ENCODE data around the gene ARHGAP31.

ARHGAP31 gene

GRCh38 chr3:119395923-119396358 is 101.8 kb downstream of the ARHGAP31 start:
- DNase-seq (ENCODE audit: low read depth), result no peak

- no peak for DNase-seq (ENCODE audit: low read depth)
These were observed 102.7 kb downstream of the ARHGAP31 start for GRCh38 chr3:119396870-119397269.

- DNase-seq (ENCODE audit: low read depth), result no peak
These were observed 106.3 kb downstream of the ARHGAP31 start for GRCh38 chr3:119400466-119400865.

GRCh38 chr3:119401069-119401468 is 106.9 kb downstream of the ARHGAP31 start:
- no peak for DNase-seq (ENCODE audit: low read depth)

- DNase-seq (ENCODE audit: low read depth), result no peak
These were observed 107.6 kb downstream of the ARHGAP31 start for GRCh38 chr3:119401503-119402440.

- DNase-seq (ENCODE audit: low read depth), result no peak
These were observed 108.6 kb downstream of the ARHGAP31 start for GRCh38 chr3:119402791-119403190.

- no peak for DNase-seq (ENCODE audit: low read depth)
These were observed 109.0 kb downstream of the ARHGAP31 start for GRCh38 chr3:119403201-119403600.

GRCh38 chr3:119405315-119405714 is 111.1 kb downstream of the ARHGAP31 start:
- no peak for DNase-seq (ENCODE audit: low read depth)

GRCh38 chr3:119408243-119408950 is 114.2 kb downstream of the ARHGAP31 start:
- no peak for DNase-seq (ENCODE audit: low read depth)

GRCh38 chr3:119409844-119410243 is 115.7 kb downstream of the ARHGAP31 start:
- no peak for DNase-seq (ENCODE audit: low read depth)

- no peak for DNase-seq (ENCODE audit: low read depth)
These were observed 119.6 kb downstream of the ARHGAP31 start for GRCh38 chr3:119413603-119414280.

- DNase-seq (ENCODE audit: low read depth), result no peak
These were observed 122.7 kb downstream of the ARHGAP31 start for GRCh38 chr3:119416873-119417272.

- no peak for DNase-seq (ENCODE audit: low read depth)
These were observed 123.8 kb downstream of the ARHGAP31 start for GRCh38 chr3:119417771-119418512.

- DNase-seq (ENCODE audit: low read depth), result no peak
These were observed 124.5 kb downstream of the ARHGAP31 start for GRCh38 chr3:119418641-119419040.

- no peak for DNase-seq (ENCODE audit: low read depth)
These were observed 126.0 kb downstream of the ARHGAP31 start for GRCh38 chr3:119420196-119420595.

- no peak for DNase-seq (ENCODE audit: low read depth)
These were observed 133.5 kb downstream of the ARHGAP31 start for GRCh38 chr3:119427669-119428068.

- no peak for DNase-seq (ENCODE audit: low read depth)
These were observed 134.4 kb downstream of the ARHGAP31 start for GRCh38 chr3:119428538-119428937.

GRCh38 chr3:119433613-119434325 is 139.6 kb downstream of the ARHGAP31 start:
- no peak for DNase-seq (ENCODE audit: low read depth)

- no peak for DNase-seq (ENCODE audit: low read depth)
These were observed 140.5 kb downstream of the ARHGAP31 start for GRCh38 chr3:119434703-119435102.

- no peak for DNase-seq (ENCODE audit: low read depth)
These were observed 142.8 kb downstream of the ARHGAP31 start for GRCh38 chr3:119436977-119437376.

- no peak for DNase-seq (ENCODE audit: low read depth)
These were observed 143.6 kb downstream of the ARHGAP31 start for GRCh38 chr3:119437691-119438258.

Data from activated T-cell treated with anti-CD3 and anti-CD28 coated beads for 48 hours (primary cell).